Measurements from ENCODE around the gene GRIN3B.

Gene GRIN3B

DNA sequence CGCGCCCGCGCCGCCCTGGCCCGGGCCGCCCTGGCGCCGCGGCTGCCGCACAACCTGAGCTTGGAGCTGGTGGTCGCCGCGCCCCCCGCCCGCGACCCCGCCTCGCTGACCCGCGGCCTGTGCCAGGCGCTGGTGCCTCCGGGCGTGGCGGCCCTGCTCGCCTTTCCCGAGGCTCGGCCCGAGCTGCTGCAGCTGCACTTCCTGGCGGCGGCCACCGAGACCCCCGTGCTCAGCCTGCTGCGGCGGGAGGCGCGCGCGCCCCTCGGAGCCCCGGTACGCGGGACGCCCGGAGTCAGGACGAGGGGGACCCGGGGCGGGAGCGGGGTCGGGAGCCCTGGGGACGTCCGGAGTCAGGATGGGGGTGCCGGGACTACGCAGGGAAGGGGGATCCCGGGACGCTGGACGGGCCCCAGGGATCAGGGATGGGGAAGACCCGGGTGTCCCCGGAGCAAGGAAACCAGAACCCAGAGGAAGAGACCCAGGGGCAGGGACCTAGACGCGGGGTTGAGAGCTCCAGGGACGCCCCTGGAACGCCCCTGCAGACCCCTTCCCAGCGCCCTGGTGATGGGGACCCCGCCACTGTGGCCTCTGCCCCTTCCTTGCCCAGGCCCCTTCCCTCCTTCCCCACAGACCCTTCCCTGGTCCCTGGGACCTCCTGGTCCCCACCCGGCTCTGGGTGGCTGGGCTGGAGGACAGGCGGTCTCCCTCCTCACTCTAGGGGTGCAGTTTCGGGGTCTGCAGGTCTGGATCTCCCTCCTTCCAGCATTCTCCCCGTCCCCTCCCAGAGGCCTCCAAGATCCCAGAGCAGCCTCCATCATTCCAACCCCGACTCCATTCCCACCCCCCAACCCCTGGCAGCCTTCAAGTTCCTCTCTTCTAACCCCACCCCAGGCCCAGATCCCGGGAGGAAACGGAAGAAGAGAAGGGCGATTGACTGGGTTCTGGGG, 645 bp downstream of the GRIN3B start:
- TF ChIP-seq, protein P1, sequence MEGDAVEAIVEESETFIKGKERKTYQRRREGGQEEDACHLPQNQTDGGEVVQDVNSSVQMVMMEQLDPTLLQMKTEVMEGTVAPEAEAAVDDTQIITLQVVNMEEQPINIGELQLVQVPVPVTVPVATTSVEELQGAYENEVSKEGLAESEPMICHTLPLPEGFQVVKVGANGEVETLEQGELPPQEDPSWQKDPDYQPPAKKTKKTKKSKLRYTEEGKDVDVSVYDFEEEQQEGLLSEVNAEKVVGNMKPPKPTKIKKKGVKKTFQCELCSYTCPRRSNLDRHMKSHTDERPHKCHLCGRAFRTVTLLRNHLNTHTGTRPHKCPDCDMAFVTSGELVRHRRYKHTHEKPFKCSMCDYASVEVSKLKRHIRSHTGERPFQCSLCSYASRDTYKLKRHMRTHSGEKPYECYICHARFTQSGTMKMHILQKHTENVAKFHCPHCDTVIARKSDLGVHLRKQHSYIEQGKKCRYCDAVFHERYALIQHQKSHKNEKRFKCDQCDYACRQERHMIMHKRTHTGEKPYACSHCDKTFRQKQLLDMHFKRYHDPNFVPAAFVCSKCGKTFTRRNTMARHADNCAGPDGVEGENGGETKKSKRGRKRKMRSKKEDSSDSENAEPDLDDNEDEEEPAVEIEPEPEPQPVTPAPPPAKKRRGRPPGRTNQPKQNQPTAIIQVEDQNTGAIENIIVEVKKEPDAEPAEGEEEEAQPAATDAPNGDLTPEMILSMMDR (IDR thresholded peaks at IDR 0.05; ENCODE audit: control extremely low read depth, extremely low read depth, low read depth, missing control alignments) = no peak
- POLR2A ChIA-PET = interaction anchor here (0.5 kb wide), 1 partner anchor 134 kb away, joined by 3 read pairs; no protein-coding TSS in a partner anchor

DNA sequence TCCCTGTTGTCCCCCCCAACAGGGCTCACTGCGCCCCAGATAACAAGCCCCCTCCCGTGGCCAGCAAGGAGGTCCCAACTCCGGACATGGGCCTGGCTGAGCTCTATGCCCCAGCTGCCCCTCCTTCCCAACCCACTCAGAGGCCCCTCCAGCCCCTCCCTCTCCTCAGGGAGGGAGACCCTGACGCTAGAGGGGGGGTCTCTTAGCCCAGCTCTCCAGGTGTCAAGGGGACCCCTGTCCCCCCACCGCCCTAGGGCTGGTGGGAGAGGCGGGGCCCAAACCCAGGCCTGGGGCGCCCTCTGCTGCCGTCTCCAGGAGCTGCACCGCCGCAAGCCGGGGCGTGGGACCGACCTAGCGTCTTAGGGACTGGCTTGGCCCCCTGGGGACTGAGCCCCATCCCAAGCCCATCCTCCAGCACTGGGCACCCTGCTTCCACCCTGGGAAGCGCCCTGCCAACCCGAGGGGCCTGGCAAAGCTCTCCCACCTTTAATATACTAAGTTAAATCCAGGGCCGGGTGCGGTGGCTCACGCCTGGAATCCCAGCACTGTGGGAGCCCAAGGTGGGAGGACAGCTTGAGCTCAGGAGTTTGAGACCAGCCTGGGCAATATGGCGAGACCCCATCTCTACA, 1.4 kb downstream of the GRIN3B start:
- peak; percentile 84 for DNase-seq (ENCODE audit: extremely low spot score)
- TF ChIP-seq, protein P1 (IDR thresholded peaks at IDR 0.05; ENCODE audit: control extremely low read depth, extremely low read depth, low read depth, missing control alignments) = peak; percentile 94
- CTCF ChIA-PET = interaction anchor here (0.8 to 1.0 kb wide), 4 partner anchors 42 to 240 kb away, joined by 3 to 4 read pairs (median 3); partner anchors contain the start of gene ATP5F1D
- POLR2A ChIA-PET = no interaction called here

More for the DNA sequence above, 645 bp downstream of the GRIN3B start:
- CTCF ChIA-PET = interaction anchor here (0.8 to 1.1 kb wide), 5 partner anchors 21 to 241 kb away, joined by 3 to 4 read pairs (median 3); partner anchors contain the start of gene ATP5F1D
- DNase-seq (ENCODE audit: extremely low spot score) = no peak

DNA sequence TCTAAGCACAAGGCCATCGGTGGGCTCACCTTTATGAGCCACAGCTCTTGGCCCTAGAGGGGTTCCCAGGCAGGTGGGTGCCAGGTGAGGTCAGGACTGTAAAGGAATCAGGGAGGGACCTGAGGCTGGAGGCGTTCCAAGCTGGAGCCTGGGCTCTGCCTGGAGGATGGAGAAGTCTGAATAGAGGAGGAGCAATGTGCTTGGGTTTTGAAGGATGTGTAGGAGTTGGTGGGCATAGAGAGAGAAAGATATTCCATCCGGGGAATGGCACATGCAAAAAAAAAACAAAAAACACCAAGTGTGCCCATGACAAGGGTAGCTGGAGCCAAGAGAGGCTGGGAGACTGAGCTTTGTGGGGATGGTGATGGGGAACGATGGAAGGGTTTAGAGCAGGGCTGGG, 2.4 kb downstream of the GRIN3B start:
- ChIA-PET CTCF (no interaction called here), POLR2A (interaction anchor here (0.6 to 0.7 kb wide), 2 partner anchors 15 to 1148 kb away, joined by 3 to 4 read pairs; no protein-coding TSS in a partner anchor)

DNA sequence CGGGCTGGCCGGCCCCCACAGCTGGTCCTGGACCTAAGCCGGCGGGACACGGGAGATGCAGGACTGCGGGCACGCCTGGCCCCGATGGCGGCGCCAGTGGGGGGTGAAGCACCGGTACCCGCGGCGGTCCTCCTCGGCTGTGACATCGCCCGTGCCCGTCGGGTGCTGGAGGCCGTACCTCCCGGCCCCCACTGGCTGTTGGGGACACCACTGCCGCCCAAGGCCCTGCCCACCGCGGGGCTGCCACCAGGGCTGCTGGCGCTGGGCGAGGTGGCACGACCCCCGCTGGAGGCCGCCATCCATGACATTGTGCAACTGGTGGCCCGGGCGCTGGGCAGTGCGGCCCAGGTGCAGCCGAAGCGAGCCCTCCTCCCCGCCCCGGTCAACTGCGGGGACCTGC, 3.1 kb downstream of the GRIN3B start:
- TF ChIP-seq, protein P1 (IDR thresholded peaks at IDR 0.05; ENCODE audit: control extremely low read depth, extremely low read depth, low read depth, missing control alignments) = no peak
- CTCF ChIA-PET = interaction anchor here (0.8 to 1.4 kb wide), 4 partner anchors 19 to 233 kb away, joined by 3 to 5 read pairs (median 4); partner anchors contain the start of gene WDR18
- POLR2A ChIA-PET = interaction anchor here (0.6 kb wide), 2 partner anchors 13 to 1148 kb away, joined by 3 read pairs; no protein-coding TSS in a partner anchor

More for the DNA sequence above, 2.4 kb downstream of the GRIN3B start:
- DNase-seq (ENCODE audit: extremely low spot score) = no peak
- TF ChIP-seq, protein P1 (IDR thresholded peaks at IDR 0.05; ENCODE audit: control extremely low read depth, extremely low read depth, low read depth, missing control alignments) = no peak

DNA sequence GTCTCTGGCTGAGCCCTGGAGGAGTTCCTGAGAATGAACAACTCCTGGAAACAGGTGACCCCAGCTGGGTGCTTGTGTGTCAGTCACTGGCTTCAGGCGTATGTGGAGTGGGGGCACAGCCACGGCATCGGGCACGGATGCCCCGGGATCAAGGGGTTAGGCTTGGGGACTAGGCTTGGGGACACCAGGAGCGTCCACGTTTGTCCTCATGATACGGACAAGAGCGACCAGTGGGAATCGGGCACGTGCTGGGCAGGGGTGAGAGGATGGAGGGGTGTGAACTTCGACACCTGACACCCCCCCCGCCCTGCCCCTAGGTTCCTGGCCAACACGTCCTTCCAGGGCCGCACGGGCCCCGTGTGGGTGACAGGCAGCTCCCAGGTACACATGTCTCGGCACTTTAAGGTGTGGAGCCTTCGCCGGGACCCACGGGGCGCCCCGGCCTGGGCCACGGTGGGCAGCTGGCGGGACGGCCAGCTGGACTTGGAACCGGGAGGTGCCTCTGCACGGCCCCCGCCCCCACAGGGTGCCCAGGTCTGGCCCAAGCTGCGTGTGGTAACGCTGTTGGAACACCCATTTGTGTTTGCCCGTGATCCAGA, 4.1 kb downstream of the GRIN3B start:
- ChIA-PET POLR2A (interaction anchor here (0.6 kb wide), 2 partner anchors 11 to 57 kb away, joined by 3 read pairs; no protein-coding TSS in a partner anchor), CTCF (interaction anchor here (0.6 to 2.4 kb wide), 7 partner anchors 15 to 234 kb away, joined by 3 to 7 read pairs (median 4); partner anchors contain the start of gene WDR18)
- no peak for DNase-seq (ENCODE audit: extremely low spot score)
- TF ChIP-seq, protein P1 (IDR thresholded peaks at IDR 0.05; ENCODE audit: control extremely low read depth, extremely low read depth, low read depth, missing control alignments) = no peak

More for the DNA sequence above, 3.1 kb downstream of the GRIN3B start:
- no peak for DNase-seq (ENCODE audit: extremely low spot score)
